Astrocyte of the cerebellum (primary cell): ENCODE measurements around the gene IFIT3.
A peak's percentile ranks its signal among the peaks of the same experiment; 100 is the strongest.

ENCODE experiments used
- DNase-seq: peaks from one replicate; pipeline ENCODE4 v3.0.0-alpha.2; 2011; ENCODE audit warnings: low read depth
- H3K4me3 ChIP-seq: 2 replicates; pipeline ENCODE4 v1.5.1; 2011; ENCODE audit warnings: mild to moderate bottlenecking, low read depth, low read length, moderate library complexity
- CTCF ChIP-seq: IDR thresholded peaks from 2 replicates; pipeline ENCODE4 v1.5.1; 2012; ENCODE audit warnings: low read length, low read depth, moderate library complexity, mild to moderate bottlenecking; ENCODE audit errors: missing control alignments
- in situ Hi-C: cut with HindIII; loops from 2 replicates; pipeline ENCODE4 v1.10.0; 2017; ENCODE audit warnings: low sequenced_read_pairs

The IFIT3 gene

GRCh38 chr10:89327803-89328441, at the start of gene IFIT3:
IFIT3 (plus strand) TSS chr10:89327997; CDS start chr10:89328074, 77 bp downstream.
- TF ChIP-seq CTCF: no peak
- in situ Hi-C loops: no loop called here
- peak within 1 kb of the TSS; percentile 41 for H3K4me3 ChIP-seq
- peak; percentile 94 for DNase-seq

GRCh38 chr10:89278034-89278535, 49.7 kb upstream of the IFIT3 start:
- in situ Hi-C loops: no loop called here
- no peak for TF ChIP-seq CTCF
- DNase-seq: peak; percentile 98
- H3K4me3 ChIP-seq: no peak overlapping the region

GRCh38 chr10:89278900-89279392, 48.9 kb upstream of the IFIT3 start:
- in situ Hi-C loops: no loop called here
- no peak overlapping the region for H3K4me3 ChIP-seq
- no peak for TF ChIP-seq CTCF
- no peak for DNase-seq

- no peak for DNase-seq
- no peak for TF ChIP-seq CTCF
- in situ Hi-C loops: no loop called here
- H3K4me3 ChIP-seq: no peak overlapping the region
These were observed 48.4 kb upstream of the IFIT3 start for GRCh38 chr10:89279421-89279869.

GRCh38 chr10:89280508-89280907, 47.3 kb upstream of the IFIT3 start:
- in situ Hi-C loops: no loop called here
- DNase-seq: no peak
- no peak overlapping the region for H3K4me3 ChIP-seq
- no peak for TF ChIP-seq CTCF

GRCh38 chr10:89281606-89282395, 46.0 kb upstream of the IFIT3 start:
- in situ Hi-C loops: no loop called here
- no peak for DNase-seq
- no peak overlapping the region for H3K4me3 ChIP-seq
- no peak for TF ChIP-seq CTCF
